ENCODE data around the gene SLC13A3.

Gene SLC13A3

GRCh38 chr20:46614503-46614902 is 36.8 kb downstream of the SLC13A3 start:
- no peak for DNase-seq (ENCODE audit: low read depth)
- no peak overlapping the region for H3K4me3 ChIP-seq (ENCODE audit: control insufficient read depth, low read depth, low read length)
- no peak for TF ChIP-seq CTCF (conservative IDR thresholded peaks at IDR 0.05; ENCODE audit: control insufficient read depth, insufficient read depth, low read depth, low read length)

GRCh38 chr20:46610145-46610544 is 41.1 kb downstream of the SLC13A3 start:
- no peak for TF ChIP-seq CTCF (conservative IDR thresholded peaks at IDR 0.05; ENCODE audit: control insufficient read depth, insufficient read depth, low read depth, low read length)
- H3K4me3 ChIP-seq (ENCODE audit: control insufficient read depth, low read depth, low read length) = no peak overlapping the region
- no peak for DNase-seq (ENCODE audit: low read depth)

GRCh38 chr20:46609043-46609442 is 42.2 kb downstream of the SLC13A3 start:
- no peak for DNase-seq (ENCODE audit: low read depth)
- TF ChIP-seq CTCF (conservative IDR thresholded peaks at IDR 0.05; ENCODE audit: control insufficient read depth, insufficient read depth, low read depth, low read length) = no peak
- no peak overlapping the region for H3K4me3 ChIP-seq (ENCODE audit: control insufficient read depth, low read depth, low read length)

- DNase-seq (ENCODE audit: low read depth) = no peak
- H3K4me3 ChIP-seq (ENCODE audit: control insufficient read depth, low read depth, low read length) = no peak overlapping the region
- no peak for TF ChIP-seq CTCF (conservative IDR thresholded peaks at IDR 0.05; ENCODE audit: control insufficient read depth, insufficient read depth, low read depth, low read length)
Measured at GRCh38 chr20:46607849-46608497, 43.3 kb downstream of the SLC13A3 start.

GRCh38 chr20:46607191-46607848 is 43.9 kb downstream of the SLC13A3 start:
- no peak for TF ChIP-seq CTCF (conservative IDR thresholded peaks at IDR 0.05; ENCODE audit: control insufficient read depth, insufficient read depth, low read depth, low read length)
- no peak for DNase-seq (ENCODE audit: low read depth)
- H3K4me3 ChIP-seq (ENCODE audit: control insufficient read depth, low read depth, low read length) = no peak overlapping the region

GRCh38 chr20:46606817-46607190 is 44.5 kb downstream of the SLC13A3 start:
- TF ChIP-seq CTCF (conservative IDR thresholded peaks at IDR 0.05; ENCODE audit: control insufficient read depth, insufficient read depth, low read depth, low read length) = no peak
- no peak for DNase-seq (ENCODE audit: low read depth)
- no peak overlapping the region for H3K4me3 ChIP-seq (ENCODE audit: control insufficient read depth, low read depth, low read length)
